GM12891 (cell line): Measurements from ENCODE around the gene ZBTB38.

Experiments
- POLR2A ChIP-seq: IDR thresholded peaks from 2 replicates; pipeline ENCODE4 v1.6.1; 2011; ENCODE audit warnings: low read depth, low read length, control low read depth
- POLR2AphosphoS5 ChIP-seq: IDR thresholded peaks from 2 replicates; pipeline ENCODE4 v1.6.1; 2011; ENCODE audit warnings: low read depth, low read length, control low read depth
- POU2F2 ChIP-seq: IDR thresholded peaks from 2 replicates; pipeline ENCODE4 v1.6.1; 2011; ENCODE audit warnings: low read depth, mild to moderate bottlenecking, control low read depth, low read length, moderate library complexity
- TAF1 ChIP-seq: IDR thresholded peaks from 2 replicates; pipeline ENCODE4 v1.6.1; 2011; ENCODE audit warnings: low read depth, low read length, control low read depth

DNA sequence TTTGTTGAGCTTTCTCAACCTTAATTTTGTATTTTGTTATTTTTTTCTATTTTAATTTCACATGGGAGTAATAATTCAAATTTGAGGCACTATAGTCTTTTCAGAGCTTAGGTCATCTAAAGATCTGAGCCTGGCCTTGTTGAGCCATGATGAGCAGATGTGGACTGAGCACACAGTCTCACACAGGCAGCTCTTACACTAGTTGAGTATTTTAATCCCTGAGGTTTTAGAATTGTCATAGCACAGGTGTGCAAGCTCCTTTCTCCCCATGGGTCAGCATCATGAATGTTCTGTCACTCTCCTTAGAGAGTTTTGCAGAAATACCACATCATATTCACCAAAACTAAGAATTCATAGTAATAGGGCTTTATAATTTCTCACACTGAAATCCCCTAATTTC lies 4.9 kb downstream of the ZBTB38 start:
- TF ChIP-seq POLR2A = no peak
- no peak for TF ChIP-seq TAF1
- no peak for TF ChIP-seq POLR2AphosphoS5
- no peak for TF ChIP-seq POU2F2
